Left ventricle myocardium superior (tissue), 1 donor: Measurements from ENCODE around the gene CALB2. TPM values are rescaled to one million over a fixed set of nuclear protein-coding genes. Genes with fewer than 3 reads are reported as not detected.

Experiments used
- ATAC-seq: fragments of 200-7000 bp; cut with Tn5 transposase; one replicate; pipeline ENCODE4 v1.9.1; 2020; ENCODE audit warnings: mild to moderate bottlenecking, moderate library complexity
- DNase-seq: peaks from one replicate; pipeline ENCODE4 v3.0.0-alpha.2; 2020
- intact Hi-C: fragments of 100-400 bp; cut with micrococcal nuclease; formaldehyde crosslinking; loops from one replicate; pipeline ENCODE4 v1.11.0; 2022
- total RNA-seq: library from RNA; stranded (reverse); fragmentation: NEBNext Ultra II Directional; extraction: Animal tissue kit (Norgen Biotek cat#: 25700); gene quantifications from one replicate; pipeline ENCODE4 v1.2.1, GENCODE V29; 2021
- donor health status: DM: no; HTN: yes; CAD: no; lungs with severe emphysema.

The CALB2 gene
- total RNA-seq, 1 donor from 2014 or later: 1.6 TPM

GRCh38 chr16:71379711-71380110 is 21.2 kb downstream of the CALB2 start:
- DNase-seq (no peak), ATAC-seq (no peak)
- intact Hi-C loops: no loop called here

GRCh38 chr16:71380831-71381230 is 22.3 kb downstream of the CALB2 start:
- no peak for DNase-seq
- intact Hi-C loops: no loop called here
- no peak for ATAC-seq

- ATAC-seq: no peak
- no peak for DNase-seq
- intact Hi-C loops: no loop called here
Measured at GRCh38 chr16:71383054-71383773, 24.7 kb downstream of the CALB2 start.

- DNase-seq (no peak), ATAC-seq (no peak)
- intact Hi-C loops: no loop called here
Measured at GRCh38 chr16:71384073-71384724, 25.7 kb downstream of the CALB2 start.

- DNase-seq (no peak), ATAC-seq (no peak)
- intact Hi-C loops: no loop called here
Measured at GRCh38 chr16:71387045-71387871, 28.7 kb downstream of the CALB2 start.

GRCh38 chr16:71389330-71389729 is 30.8 kb downstream of the CALB2 start:
- DNase-seq: no peak
- intact Hi-C loops: no loop called here
- ATAC-seq: no peak

- DNase-seq (no peak), ATAC-seq (no peak)
- intact Hi-C loops: no loop called here
Measured at GRCh38 chr16:71396594-71396993, 38.1 kb downstream of the CALB2 start.

- DNase-seq (no peak), ATAC-seq (no peak)
- intact Hi-C loops: no loop called here
Measured at GRCh38 chr16:71399801-71400563, 41.5 kb downstream of the CALB2 start.

GRCh38 chr16:71402007-71402406 is 43.5 kb downstream of the CALB2 start:
- DNase-seq (no peak), ATAC-seq (no peak)
- intact Hi-C loops: no loop called here

GRCh38 chr16:71402674-71403073 is 44.2 kb downstream of the CALB2 start:
- ATAC-seq (no peak), DNase-seq (no peak)
- intact Hi-C loops: no loop called here

GRCh38 chr16:71404364-71404763 is 45.8 kb downstream of the CALB2 start:
- intact Hi-C loops: no loop called here
- ATAC-seq: no peak
- DNase-seq: no peak

- ATAC-seq (no peak), DNase-seq (no peak)
- intact Hi-C loops: no loop called here
Measured at GRCh38 chr16:71406316-71406715, 47.8 kb downstream of the CALB2 start.

GRCh38 chr16:71406724-71407123 is 48.2 kb downstream of the CALB2 start:
- DNase-seq: no peak
- ATAC-seq: no peak
- intact Hi-C loops: no loop called here

GRCh38 chr16:71407731-71408130 is 49.2 kb downstream of the CALB2 start:
- intact Hi-C loops: no loop called here
- ATAC-seq (no peak), DNase-seq (no peak)

- DNase-seq: no peak
- intact Hi-C loops: no loop called here
- ATAC-seq: no peak
Measured at GRCh38 chr16:71408536-71408935, 50.0 kb downstream of the CALB2 start.

GRCh38 chr16:71409011-71409775 is 50.7 kb downstream of the CALB2 start:
- no peak for ATAC-seq
- intact Hi-C loops: no loop called here

GRCh38 chr16:71410146-71410545 is 51.6 kb downstream of the CALB2 start:
- ATAC-seq: no peak

More at GRCh38 chr16:71409011-71409775, 50.7 kb downstream of the CALB2 start:
- DNase-seq: no peak

GRCh38 chr16:71412270-71413160 is 54.0 kb downstream of the CALB2 start:
- DNase-seq (peak; percentile 39), ATAC-seq (peak; percentile 74)
- intact Hi-C loops: loop anchor here (5.0 kb wide), 1 partner anchor 85 kb away; no protein-coding TSS in a partner anchor

More at GRCh38 chr16:71410146-71410545, 51.6 kb downstream of the CALB2 start:
- no peak for DNase-seq
- intact Hi-C loops: loop anchor here (5.0 kb wide), 1 partner anchor 87 kb away; no protein-coding TSS in a partner anchor
